Astrocyte (in vitro differentiated cells and primary cell): ENCODE data around the gene RARB.

Experiments used
- CTCF ChIP-seq: IDR thresholded peaks from 2 replicates; pipeline ENCODE4 v1.5.1; 2011; ENCODE audit warnings: low read depth, mild to moderate bottlenecking, inconsistent platforms, low read length, moderate library complexity; ENCODE audit not compliant: insufficient read depth
- EZH2 ChIP-seq: IDR thresholded peaks from 2 replicates; pipeline ENCODE4 v1.6.1; 2012; ENCODE audit warnings: mild to moderate bottlenecking, low read length, inconsistent platforms; ENCODE audit not compliant: insufficient read depth

DNA sequence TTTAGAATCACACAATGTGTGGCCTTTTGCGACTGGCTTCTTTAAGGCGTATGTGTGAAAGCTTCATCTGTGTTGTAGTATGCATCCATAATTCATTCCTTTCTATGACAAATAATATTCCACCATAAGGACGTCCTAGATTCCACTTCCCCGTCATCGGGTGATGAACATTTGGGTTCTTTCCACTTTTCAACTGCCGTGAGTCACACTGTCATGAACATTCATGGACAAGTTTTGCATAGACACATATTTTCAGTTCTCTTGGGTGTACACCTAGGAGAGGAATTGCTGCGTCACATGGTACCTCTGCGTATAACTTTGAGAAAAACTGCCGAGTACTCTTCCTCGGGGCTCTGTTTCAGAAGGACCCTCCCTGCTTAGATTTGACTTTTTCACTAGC is 139.3 kb downstream of the RARB start:
- TF ChIP-seq CTCF (no peak), EZH2 (no peak)
